ENCODE measurements around the gene RIPK4. TPM values are rescaled to one million over a fixed set of nuclear protein-coding genes. Genes with fewer than 3 reads are reported as not detected.
A peak's percentile ranks its signal among the peaks of the same experiment; 100 is the strongest.
"Not testable (repeated sequence)": the region's sequence is repeated elsewhere in the genome, so short reads cannot be mapped to it uniquely, and the experiment has no call there.

The RIPK4 gene
- total RNA-seq, 1 donor from 2014 or later = 28.9 TPM

DNA sequence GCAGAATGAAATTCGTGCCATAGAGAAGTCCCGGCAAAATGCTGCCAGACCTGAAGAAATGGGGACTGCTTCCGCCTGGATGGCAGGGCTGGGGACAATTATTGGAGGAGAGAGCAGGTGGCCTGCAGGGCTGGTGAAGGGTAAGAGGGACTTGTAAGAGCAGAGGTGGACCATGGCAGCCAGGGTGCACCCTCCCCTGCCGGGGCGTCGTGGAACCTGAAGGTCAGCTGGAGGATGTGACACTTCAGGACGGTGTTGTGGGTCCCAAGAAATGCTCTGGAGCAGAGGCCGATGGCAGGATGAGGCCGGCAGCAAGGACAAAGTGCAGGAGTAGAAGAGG is 40.3 kb downstream of the RIPK4 start:
- no peak overlapping the region for H3K4me3 Mint-ChIP-seq (ENCODE audit: low read depth)
- no peaks in the 10 kb centered on the region for H3K27me3 Mint-ChIP-seq
- peak overlapping the region; percentile 56 for H3K27ac Mint-ChIP-seq
- peaks cover 15% of the 10 kb centered on the region for H3K4me1 Mint-ChIP-seq (ENCODE audit: low read depth)
- no peaks in the 10 kb centered on the region for H3K36me3 Mint-ChIP-seq (ENCODE audit: insufficient read depth)
- no peaks in the 10 kb centered on the region for H3K9me3 Mint-ChIP-seq (ENCODE audit: low read depth)
- DNase-seq (ENCODE audit: low spot score, unreplicated experiment) = no peak
- TF ChIP-seq, protein P1, sequence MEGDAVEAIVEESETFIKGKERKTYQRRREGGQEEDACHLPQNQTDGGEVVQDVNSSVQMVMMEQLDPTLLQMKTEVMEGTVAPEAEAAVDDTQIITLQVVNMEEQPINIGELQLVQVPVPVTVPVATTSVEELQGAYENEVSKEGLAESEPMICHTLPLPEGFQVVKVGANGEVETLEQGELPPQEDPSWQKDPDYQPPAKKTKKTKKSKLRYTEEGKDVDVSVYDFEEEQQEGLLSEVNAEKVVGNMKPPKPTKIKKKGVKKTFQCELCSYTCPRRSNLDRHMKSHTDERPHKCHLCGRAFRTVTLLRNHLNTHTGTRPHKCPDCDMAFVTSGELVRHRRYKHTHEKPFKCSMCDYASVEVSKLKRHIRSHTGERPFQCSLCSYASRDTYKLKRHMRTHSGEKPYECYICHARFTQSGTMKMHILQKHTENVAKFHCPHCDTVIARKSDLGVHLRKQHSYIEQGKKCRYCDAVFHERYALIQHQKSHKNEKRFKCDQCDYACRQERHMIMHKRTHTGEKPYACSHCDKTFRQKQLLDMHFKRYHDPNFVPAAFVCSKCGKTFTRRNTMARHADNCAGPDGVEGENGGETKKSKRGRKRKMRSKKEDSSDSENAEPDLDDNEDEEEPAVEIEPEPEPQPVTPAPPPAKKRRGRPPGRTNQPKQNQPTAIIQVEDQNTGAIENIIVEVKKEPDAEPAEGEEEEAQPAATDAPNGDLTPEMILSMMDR (IDR thresholded peaks at IDR 0.05; ENCODE audit: unreplicated experiment) = no peak

- no peak for DNase-seq (ENCODE audit: low spot score, unreplicated experiment)
- H3K27me3 Mint-ChIP-seq = no peaks in the 10 kb centered on the region
- peaks cover 15% of the 10 kb centered on the region for H3K4me1 Mint-ChIP-seq (ENCODE audit: low read depth)
- no peaks in the 10 kb centered on the region for H3K9me3 Mint-ChIP-seq (ENCODE audit: low read depth)
- TF ChIP-seq, protein P1 (IDR thresholded peaks at IDR 0.05; ENCODE audit: unreplicated experiment) = no peak
- no peak overlapping the region for H3K27ac Mint-ChIP-seq
- no peak overlapping the region for H3K4me3 Mint-ChIP-seq (ENCODE audit: low read depth)
- no peaks in the 10 kb centered on the region for H3K36me3 Mint-ChIP-seq (ENCODE audit: insufficient read depth)
Measured at GRCh38 chr21:41726058-41726558, 40.7 kb downstream of the RIPK4 start.

- no peaks in the 10 kb centered on the region for H3K9me3 Mint-ChIP-seq (ENCODE audit: low read depth)
- no peaks in the 10 kb centered on the region for H3K27me3 Mint-ChIP-seq
- TF ChIP-seq, protein P1 (IDR thresholded peaks at IDR 0.05; ENCODE audit: unreplicated experiment) = no peak
- H3K36me3 Mint-ChIP-seq (ENCODE audit: insufficient read depth) = no peaks in the 10 kb centered on the region
- no peak overlapping the region for H3K27ac Mint-ChIP-seq
- DNase-seq (ENCODE audit: low spot score, unreplicated experiment) = no peak
- H3K4me3 Mint-ChIP-seq (ENCODE audit: low read depth) = no peak overlapping the region
- H3K4me1 Mint-ChIP-seq (ENCODE audit: low read depth) = peaks cover 14% of the 10 kb centered on the region
Measured at GRCh38 chr21:41725421-41726031, 41.3 kb downstream of the RIPK4 start.

DNA sequence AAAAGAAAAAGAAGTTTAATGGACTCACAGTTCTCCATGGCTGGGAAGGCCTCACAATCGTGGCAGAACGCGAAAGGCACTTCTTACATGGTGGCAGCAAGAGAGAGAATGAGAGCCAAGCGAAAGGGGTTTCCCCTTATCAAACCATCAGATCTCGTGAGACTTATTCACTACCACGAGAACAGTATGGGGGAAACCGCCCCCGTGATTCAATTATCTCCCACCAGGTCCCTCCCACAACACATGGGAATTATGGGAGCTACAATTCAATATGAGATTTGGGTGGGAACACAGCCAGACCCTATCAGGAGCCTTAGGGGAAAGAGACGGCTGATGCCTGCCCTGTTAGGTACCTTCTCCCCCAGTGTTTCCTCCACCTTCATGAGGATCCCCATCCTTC is 43.0 kb downstream of the RIPK4 start:
- H3K4me3 Mint-ChIP-seq (ENCODE audit: low read depth); H3K27ac Mint-ChIP-seq; H3K36me3 Mint-ChIP-seq (ENCODE audit: insufficient read depth); H3K27me3 Mint-ChIP-seq; DNase-seq (ENCODE audit: low spot score, unreplicated experiment); H3K9me3 Mint-ChIP-seq (ENCODE audit: low read depth): not testable (repeated sequence)
- H3K4me1 Mint-ChIP-seq (ENCODE audit: low read depth) = peaks cover 13% of the 10 kb centered on the region

DNA sequence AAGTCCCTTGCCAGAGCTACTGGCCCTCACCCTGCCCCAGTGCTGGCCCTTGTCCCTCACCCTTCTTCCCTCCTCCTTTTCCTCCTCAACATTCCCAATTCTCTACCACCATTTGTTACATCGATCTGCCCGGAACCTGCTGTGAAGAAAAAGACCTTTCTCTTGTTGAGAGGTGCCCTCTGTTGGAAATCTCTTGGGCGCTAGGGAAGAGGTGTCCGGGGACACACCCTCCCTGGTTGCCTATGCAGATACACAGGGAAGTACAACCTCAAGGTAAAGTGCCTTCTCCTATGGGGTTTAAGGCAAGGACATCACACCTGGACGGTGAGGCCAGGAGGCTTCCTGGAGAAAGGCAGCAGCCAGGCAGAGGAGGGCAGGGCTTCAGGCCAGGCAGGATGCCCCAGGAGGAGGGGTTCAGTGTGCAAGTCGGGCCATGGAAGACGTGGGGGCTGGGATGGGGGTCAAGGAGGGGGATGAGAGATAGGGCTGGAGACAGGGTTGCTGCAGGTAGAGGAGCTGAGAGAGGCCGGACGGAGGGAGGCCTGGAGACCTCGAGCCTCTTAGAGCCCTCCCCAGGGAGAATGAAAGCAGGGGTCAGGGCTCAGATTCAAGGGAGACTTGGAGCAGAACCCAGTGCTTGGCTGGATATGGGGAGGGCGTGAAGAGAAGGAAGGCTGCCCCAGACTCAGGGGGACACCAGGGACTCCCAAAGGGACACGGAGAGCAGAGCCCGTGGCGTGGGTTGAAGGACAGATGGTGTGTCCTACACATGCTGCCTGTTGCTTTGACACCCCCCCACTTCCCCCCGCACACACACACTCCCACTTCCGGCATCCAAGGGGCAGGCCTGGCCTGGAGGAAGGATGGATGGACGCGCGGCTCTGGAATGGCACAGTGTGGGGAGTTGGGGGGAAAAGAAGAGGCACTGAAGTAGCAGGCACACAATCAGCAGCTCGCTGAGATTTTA is 44.5 kb downstream of the RIPK4 start:
- TF ChIP-seq, protein P1 (IDR thresholded peaks at IDR 0.05; ENCODE audit: unreplicated experiment) = no peak
- Mint-ChIP-seq H3K36me3 (ENCODE audit: insufficient read depth) (no peaks in the 10 kb centered on the region), H3K4me1 (ENCODE audit: low read depth) (peaks cover 10% of the 10 kb centered on the region), H3K9me3 (ENCODE audit: low read depth) (no peaks in the 10 kb centered on the region), H3K27me3 (no peaks in the 10 kb centered on the region), H3K4me3 (ENCODE audit: low read depth) (no peak overlapping the region), H3K27ac (no peak overlapping the region)
- DNase-seq (ENCODE audit: low spot score, unreplicated experiment) = no peak

Measured in progenitor cell of endocrine pancreas (in vitro differentiated cells).